ENCODE measurements around the gene POLR2F.
"Not testable (repeated sequence)": the region's sequence is repeated elsewhere in the genome, so short reads cannot be mapped to it uniquely, and the experiment has no call there.

POLR2F gene

DNA sequence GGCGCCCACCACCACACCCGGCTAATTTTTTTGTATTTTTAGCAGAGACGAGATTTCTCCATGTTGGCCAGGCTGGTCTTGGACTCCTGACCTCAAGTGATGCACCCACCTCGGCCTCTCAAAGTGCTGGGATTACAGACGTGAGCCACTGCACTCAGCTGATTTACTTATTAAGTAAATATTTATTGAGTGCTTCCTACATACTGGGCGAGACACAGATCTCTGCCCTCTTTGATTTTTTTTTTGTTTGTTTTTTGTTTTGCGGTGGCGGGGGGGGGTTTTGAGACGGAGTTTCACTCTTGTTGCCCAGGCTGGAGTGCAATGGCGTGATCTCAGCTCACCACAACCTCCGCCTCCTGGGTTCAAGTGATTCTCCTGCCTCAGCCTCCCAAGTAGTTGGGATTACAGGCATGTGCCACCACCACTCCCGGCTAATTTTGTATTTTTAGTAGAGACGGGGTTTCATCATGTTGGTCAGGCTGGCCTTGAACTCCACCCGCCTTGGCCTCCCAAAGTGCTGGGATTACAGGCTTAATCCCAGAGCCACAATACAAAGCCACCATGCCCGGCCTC is 2.4 kb downstream of the POLR2F start:
- DNase-seq: not testable (repeated sequence)

DNA sequence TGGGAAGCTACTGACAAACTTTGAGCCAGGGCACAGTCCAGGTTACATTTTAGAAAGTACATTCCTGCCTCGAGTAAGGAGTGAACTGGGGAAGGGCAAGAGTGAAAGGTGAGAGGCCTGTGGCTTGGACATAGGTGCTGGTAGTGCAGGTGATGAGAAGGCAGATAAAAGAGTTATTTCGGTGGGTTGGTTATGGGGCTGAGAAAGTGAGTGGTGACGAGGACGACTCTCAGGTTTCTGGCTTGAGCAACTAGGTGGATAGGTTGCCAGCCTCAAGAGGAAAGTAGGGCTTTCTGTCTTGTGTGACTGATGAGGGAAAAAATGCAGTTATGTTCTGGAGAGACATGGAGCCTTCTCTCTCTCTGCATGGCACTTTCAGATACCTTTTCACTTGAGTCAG is 3.7 kb downstream of the POLR2F start:
- DNase-seq: no peak

DNA sequence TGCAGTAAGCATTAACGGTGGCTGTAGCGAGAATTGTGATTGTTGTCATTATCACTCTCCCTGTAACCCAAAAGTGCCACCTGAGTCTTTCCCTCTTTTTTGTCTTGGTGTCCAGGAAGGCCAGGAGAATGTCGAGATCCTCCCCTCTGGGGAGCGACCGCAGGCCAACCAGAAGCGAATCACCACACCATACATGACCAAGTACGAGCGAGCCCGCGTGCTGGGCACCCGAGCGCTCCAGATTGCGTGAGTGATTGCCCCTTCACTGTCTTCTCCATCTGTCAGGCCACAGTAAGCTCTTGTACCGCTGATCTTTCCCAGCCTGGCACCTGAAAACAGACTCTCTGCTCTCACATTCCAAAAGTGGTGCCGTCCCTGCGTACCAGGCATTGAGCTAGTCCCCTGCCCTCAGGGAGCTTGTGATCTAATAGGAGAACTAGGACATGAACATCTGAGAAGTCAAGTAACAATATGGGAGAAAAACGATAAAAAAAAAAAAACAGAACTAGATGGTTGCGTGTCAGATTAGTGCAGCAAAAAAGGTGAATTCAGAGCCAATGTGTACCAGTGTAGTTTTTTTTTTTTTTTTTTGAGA is 5.8 kb downstream of the POLR2F start:
- DNase-seq: no peak

DNA sequence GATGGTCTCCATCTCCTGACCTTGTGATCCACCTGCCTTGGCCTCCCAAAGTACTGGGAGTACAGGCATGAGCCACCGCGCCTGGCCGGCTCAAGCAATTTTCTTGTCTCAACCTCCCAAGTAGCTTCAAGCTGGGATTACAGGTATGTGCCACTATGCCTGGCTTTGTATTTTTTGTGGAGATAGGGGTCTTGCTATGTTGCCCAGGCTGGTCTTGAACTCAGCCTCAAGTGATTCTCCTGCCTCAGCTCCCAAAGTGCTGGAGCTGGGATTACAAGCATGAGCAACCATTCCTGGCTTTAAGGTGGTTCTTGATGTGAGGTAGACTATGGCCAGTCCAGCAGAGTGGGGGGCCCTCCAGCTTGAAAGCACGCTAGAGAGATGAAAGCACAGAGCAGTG is 7.6 kb downstream of the POLR2F start:
- no peak for DNase-seq

DNA sequence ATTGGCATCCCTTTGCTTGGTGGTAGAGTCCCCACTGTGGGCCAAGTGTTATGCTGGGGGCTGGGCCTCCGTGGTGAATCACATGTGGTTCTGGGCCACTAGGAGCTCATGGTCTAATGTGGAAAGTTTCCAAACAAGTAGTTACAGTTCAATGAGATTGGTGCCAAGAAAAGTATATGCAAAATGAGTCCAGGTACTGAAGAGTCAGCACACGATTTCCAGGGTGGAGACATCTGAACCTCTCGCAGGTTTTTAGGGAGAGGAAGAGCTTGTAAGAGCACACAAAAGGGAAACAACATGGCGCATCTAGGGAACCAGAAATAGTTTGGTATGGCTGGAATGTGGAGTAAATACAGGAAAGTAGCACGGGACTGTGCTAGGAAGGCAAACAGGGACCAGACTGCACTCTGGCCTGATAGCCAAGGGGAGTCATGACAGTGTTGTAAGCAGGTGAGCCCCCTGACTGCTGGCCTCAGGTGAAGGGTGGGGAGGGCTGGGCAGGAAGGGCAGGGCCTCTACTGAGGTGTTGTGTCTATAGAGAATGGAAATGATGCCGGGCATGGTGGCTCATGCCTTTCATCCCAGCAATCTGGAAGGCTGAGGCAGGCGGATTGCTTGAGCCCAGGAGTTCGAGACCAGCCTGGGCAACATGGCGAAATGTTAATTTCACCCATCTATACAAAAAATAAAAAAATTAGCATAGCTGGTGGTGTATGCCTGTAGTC is 12.6 kb downstream of the POLR2F start:
- no peak for DNase-seq

DNA sequence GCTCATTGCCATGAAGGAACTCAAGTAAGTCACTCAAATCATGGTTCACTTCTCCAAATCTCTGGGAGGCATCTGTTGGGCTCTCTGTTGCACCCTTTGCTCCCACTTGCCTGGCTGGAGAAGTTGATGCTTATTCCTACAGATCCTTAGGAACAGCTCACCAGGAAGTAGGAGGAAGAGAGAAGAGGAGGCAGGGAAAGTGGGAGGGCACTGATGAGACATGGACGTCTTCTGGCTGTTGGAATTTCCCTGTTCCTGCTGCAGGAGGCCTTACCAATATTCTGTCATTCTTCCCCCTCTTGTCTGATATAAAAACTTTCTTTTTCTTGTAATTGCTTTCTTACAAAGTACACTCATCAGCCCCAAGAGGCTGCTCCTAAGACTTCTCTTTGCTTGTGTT is 13.6 kb downstream of the POLR2F start:
- DNase-seq: no peak

DNA sequence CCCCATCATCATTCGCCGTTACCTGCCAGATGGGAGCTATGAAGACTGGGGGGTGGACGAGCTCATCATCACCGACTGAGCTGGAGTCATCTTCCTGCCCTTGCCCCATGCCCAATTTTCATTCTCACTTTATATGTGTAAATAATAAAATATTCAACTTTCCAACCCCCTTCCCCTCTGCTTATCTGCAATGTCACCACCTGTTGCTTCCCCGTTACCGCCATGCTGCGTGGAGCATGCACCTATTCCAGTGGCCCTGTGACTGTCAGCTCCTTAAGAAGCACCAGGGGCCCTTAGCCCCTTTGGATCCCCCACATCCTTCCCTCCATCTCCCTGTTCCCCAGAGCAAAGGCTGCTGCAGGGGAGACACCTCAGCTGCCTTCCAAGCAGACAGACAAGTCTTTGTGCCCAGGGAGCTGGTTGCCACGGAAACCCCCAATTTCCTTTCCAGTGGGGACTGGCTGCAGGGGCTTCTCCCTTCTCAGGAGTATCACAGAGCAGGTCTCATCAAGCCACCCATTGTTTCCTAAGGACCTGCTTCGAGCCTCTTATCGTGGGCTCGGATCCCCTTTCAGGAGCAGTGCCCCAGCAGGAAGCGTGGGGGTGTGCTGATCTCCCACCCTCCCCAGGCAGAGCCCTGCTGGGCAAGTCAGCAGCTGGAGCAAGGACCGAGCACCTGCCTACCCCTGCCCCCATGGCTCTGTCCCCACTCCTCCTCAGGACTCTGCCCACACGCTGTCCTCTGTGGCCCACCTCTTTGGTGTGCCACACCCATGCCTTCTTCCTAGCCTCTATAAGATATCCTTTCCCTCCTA is 14.3 kb downstream of the POLR2F start:
- no peak for DNase-seq

DNA sequence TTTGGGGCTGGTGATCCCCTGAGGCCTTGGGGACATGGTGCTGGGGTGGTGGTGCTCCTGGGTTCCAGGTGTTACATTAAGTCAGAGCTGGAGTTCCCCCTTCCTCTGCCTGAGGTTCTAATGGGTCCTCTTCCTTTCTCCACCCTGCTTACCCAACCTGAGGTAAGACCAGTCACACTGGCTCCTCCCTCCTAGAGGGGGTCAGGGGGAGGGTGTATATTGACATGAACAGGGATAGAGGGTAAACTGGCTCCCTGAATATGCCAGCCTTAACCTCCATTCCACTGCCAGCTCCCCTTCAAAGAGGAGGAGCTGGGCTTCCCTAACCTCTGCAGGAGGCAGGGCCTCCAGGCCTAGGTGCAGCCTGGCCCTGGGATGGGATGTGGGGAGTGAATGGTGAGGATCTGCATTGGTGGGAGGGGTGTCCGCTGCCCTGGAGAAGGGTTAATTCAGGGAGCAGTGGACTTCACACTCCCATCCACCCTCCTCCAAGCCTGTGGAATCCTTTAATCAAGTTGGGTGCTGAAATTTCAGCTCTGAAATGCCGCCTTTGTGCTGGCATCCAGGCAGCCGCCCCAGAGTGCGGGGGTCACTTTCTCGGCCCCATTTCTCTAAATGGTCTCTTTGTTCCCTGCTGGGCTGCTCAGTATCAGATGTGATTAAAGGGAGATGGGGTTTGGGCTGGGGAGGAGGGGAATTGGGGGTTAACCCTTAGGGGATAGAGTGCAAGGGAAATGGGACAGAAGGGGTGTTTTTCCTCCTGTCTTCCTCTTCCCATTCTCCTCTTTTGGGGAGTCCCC is 15.2 kb downstream of the POLR2F start:
- no peak for DNase-seq

DNA sequence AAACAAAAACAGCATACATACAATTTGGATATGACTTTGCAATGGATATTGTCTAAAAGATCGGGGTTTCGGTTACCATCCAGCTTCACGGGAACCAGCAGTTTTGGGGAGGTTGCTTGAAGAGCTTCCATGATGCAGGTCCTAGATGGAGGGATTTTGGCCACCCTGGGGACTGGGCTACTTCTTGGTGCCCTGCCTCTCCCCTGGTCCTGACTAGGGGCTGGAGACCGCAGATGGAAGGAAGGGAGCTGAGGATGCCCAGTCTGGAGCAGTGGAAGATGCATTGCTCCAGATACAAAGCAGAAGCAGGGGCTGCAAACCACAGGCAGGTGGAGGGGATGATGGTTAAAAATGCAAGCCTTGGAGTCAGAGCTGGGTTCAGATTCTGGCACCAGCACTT is 17.4 kb downstream of the POLR2F start:
- no peak for DNase-seq

DNA sequence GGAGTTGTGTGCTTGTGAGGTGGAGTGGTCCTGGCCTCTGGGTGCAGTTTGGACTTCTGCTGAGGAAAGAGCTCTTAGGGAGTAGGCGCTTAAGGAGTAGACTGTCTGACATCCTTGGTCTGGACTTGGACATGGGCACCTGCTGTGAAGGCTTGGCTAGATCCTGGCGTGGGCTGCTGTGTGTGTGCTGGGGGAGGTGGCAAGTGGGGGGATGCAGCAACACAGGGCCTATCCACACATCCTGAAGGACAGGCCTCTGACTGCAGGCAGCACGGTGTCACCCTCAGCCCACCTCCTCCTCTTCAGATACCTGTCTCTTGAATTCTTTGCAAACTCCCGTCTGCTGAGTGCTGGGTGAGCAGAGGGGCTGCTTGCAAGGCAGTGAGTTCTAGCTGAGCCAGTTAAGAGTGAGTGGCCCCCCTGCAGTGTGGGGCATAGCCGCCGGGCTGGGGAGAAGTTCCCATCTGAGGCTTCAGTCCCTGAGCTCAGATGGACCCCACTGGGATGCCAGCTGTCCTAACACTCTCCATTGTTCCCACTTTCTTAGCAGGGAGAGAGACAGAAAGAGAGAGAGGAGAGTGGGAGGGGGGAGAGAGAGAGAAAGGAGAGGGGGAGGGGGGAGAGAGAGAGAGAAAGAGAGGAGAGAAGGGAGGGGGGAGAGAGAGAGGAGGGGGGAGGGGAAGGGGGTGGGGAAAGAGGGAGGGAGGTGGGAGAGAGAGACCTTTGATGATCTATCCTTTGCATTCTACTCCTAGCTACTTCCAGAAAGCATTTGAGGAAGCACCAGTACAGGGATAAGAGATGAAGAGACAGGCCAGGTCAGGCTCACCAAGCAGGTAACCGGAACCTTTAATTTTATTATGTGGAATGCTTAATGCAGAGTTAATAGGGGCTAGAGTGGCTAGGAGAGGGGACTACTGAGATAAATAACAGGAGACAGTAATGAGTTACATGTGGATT is 18.3 kb downstream of the POLR2F start:
- DNase-seq: no peak

DNA sequence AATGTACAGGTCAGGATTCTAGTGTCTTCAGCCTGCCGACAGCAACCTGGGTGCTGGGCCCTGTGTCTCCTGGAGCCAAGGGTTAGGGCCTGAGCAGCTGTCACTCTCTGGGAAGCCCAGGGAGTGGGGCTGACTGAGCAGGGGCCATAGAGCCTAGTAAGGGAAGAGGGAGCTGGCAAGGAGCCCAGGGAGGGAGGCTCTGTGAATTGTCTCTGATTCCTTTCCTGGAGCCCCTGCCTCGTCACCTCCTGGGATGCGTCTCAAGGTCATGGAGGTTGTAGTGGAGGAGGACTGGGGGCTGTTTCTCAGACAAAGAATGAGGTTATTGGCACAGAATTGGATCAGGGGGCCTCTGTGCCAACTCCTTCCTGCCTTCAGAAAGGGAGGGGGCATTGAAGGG is 19.0 kb downstream of the POLR2F start:
- DNase-seq: no peak

DNA sequence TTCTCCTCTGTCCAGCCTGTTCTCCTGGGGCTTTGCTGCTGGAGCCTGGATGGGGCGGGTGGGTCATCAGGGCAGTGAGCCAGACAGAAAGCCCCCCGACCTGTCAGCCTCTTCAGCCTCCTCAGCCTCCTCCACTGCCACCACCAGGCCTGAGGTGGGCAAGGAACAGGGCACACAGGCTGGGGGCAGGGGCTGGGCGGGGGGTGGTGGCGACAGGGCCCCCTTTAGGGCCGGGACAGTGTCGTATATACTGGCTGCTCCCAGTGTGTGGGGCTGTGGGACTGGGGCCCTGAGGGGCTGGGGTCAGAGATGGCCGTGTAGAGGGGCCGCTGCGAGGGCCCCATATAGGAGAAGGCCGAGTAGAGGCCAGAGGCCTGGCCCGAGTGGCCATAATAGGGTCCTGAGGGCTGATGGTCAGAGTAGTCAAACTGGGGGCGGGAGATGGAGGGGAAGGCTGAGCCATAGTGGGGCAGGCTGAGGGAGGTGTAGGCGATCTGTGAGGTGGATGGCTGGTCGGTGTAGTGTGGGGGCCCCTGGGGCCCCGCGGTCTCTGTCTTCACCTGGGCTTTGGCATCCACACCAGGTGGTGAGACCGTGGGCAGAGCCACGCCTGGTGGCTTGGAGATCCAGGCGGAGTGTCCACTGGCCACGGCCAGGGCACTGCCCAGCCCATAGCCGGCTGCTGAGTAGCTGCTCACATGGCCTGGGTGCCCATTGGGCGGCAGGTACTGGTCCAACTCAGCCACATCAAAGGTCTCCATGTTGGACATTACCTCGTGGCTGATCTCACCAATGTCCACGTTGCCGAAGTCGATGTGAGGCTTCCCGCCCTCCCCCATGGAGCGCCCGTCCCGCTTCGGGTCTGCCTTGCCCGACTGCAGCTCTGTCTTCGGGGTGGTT is 20.0 kb downstream of the POLR2F start:
- DNase-seq: no peak

DNA sequence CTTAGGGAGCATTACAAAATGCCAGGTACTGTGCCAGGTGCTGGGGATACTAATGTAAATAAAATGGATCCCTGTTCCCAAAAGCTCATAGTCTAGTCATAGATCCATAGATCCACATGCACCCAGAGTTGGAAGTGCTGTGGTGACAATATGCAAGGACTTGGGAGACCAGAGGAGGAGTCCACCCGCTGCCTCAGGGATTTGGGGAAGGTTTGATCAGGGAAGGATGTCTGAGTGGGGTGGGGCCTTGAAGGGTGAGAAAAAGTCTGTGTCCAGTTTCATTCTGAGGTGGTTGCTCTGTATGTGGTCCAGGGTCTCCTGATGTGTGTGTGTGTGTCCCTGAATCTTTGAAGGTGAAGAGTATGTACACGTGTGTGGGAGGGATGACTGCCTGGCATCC is 21.7 kb downstream of the POLR2F start:
- DNase-seq: no peak

DNA sequence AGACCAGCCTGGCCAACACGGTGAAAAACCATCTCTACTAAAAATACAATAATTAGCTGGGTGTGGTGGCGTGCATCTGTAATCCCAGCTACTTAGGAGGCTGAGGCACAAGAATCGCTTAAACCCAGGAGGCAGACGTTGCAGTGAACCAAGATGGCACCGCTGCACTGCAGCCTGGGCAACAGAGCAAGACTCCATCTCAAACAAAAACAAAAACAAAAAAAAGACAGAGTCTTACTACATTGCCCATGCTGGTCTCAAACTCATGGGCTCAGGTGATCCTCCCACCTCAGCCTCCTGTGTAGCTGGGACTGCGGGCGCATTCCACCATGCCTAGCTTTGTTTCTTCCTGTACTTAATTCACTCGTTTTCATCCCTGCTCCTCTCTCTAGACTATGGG is 22.5 kb downstream of the POLR2F start:
- DNase-seq: not testable (repeated sequence)

DNA sequence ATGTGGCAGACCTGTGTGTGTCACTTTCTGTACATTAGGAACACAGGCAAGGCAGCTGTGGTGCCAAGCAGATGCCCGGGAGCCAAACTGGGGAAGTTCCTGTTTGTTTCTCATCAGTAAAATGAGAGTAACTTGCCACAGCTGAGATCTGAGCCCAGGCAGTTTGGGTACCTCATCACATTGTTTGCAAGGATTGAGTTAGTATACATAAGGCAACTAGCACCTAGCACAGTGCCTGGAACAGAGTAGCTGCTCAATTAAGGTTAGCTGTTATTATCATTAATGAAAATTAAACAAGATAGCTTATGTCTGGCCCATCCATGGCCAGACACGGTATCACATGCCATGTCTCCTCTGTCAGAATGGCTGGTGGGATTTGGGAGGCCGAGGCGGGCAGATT is 23.0 kb downstream of the POLR2F start:
- no peak for DNase-seq

DNA sequence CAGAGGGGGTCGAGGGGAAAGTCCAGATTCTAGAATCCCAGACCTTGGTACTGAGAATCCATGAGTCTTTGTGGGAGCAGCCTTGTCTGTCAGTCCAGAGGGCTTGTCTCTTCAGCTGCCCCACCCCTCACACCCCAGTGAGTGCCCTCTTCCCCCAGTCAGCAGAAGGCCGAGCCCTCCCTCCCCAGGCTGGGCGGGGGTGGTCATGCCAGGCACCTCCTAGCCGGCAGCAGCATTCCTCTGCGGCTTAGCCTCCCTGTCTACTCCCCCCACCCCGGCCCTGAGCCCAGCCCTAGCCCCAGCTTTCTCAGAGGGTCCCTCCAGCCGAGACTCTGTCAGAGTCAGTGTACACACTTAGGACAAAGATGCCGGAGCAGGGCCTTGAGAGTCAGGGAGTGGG is 26.3 kb downstream of the POLR2F start:
- DNase-seq: no peak

DNA sequence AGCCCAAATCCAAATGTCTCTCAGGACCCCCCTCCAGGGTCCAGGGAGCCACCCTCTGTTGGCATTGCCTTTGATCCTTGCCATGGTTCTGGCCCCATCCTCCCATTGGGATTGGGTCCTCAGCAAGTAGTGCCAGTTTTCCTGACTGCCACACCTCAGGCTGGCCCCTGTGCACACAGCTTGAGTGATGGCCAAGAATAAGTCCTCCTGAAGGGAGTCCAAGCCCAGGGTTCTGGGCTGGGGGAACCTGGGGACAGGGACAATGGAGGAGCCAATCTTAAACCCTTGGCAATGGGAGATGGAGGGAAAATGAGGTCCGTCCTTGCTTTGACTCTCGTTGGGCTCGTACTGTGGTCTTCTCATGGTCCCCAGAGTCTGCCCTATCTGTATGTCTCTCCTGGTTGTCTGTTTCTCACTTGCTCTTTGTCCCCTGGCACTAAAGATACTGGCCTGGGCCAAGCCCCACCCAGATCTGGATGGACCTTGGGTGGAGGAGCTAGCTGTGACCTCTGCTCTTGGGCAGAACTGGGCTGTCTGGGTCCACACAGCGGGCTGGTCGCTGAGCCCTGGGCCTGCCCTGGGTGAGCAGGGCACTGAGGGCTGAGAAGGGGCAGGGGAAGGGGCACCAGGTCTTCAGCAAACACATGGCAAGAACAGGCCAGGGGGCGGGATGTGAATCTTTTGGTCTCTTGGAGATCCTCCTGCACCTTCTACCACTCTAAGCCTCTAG is 27.9 kb downstream of the POLR2F start:
- no peak for DNase-seq

DNA sequence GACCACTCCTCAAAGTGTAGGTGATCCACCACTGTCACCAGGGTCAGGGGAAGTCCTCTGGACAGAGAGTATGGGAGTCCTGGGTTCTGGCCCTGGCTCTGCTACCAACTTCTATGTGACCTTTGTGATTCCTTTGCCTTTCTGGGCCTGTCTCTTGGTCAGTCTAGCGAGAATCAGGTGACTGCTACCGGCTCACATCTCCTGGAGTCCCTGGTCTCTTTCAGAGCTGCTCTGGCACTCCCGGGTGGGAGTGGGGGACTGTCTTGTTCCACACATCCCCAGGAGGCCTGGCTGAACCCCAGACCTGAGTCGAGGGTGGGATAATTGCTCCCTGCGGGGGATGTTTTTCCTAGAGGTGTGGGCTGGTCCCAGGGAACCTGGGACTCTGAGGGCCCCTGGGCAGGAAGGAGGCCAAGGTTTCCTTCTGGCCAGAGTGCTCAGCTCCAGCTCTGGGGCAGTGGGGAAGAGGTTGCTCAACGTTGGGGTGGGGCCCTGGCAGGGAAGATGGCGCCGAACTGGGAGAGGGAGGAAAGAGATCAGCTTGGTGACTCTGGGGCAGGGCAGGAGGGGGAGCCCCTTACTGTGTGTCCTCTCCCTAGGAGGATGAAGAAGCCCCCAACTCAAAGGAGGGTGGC is 28.8 kb downstream of the POLR2F start:
- no peak for DNase-seq

All from Kasumi-1 (cell line).